Mesodermal cell (in vitro differentiated cells): ENCODE data around the gene MEI1.

Experiments
- H3K27ac ChIP-seq: 2 replicates; pipeline ENCODE4 v1.7.0; 2013; ENCODE audit warnings: mild to moderate bottlenecking, low read depth, low read length, moderate library complexity; ENCODE audit not compliant: severe bottlenecking
- H3K36me3 ChIP-seq: 2 replicates; pipeline ENCODE4 v1.7.1; 2013; ENCODE audit warnings: mild to moderate bottlenecking, low read length, moderate library complexity; ENCODE audit not compliant: control insufficient read depth, insufficient read depth
- H3K4me1 ChIP-seq: one replicate; pipeline ENCODE4 v1.7.1; 2013; ENCODE audit warnings: mild to moderate bottlenecking, low read length; ENCODE audit not compliant: insufficient read depth, control insufficient read depth, poor library complexity, severe bottlenecking
- H3K4me3 ChIP-seq: 2 replicates; pipeline ENCODE4 v1.7.0; 2013; ENCODE audit warnings: low read length, control low read depth, mild to moderate bottlenecking; ENCODE audit not compliant: insufficient read depth, poor library complexity, severe bottlenecking; ENCODE audit errors: extremely low read depth
- H3K9me3 ChIP-seq: 2 replicates; pipeline ENCODE4 v1.7.1; 2013; ENCODE audit warnings: mild to moderate bottlenecking, low read length, moderate library complexity; ENCODE audit not compliant: control insufficient read depth
- WGBS, 2 experiments: methylation state at CpG; one replicate each; pipeline ENCODE4 v1.1.5; 2013; ENCODE audit warnings: missing lambda C conversion rate in 2 of 2; ENCODE audit not compliant: insufficient coverage in 2 of 2; 5-methylcytosine and 5-hydroxymethylcytosine counted together

Gene MEI1

GRCh38 chr22:41805639-41806038, 106.3 kb downstream of the MEI1 start:
- no peaks in the 10 kb centered on the region for H3K4me1 ChIP-seq
- no peak overlapping the region for H3K27ac ChIP-seq
- H3K36me3 ChIP-seq = peaks cover 8% of the 10 kb centered on the region
- no peak overlapping the region for H3K4me3 ChIP-seq
- no peaks in the 10 kb centered on the region for H3K9me3 ChIP-seq

DNA sequence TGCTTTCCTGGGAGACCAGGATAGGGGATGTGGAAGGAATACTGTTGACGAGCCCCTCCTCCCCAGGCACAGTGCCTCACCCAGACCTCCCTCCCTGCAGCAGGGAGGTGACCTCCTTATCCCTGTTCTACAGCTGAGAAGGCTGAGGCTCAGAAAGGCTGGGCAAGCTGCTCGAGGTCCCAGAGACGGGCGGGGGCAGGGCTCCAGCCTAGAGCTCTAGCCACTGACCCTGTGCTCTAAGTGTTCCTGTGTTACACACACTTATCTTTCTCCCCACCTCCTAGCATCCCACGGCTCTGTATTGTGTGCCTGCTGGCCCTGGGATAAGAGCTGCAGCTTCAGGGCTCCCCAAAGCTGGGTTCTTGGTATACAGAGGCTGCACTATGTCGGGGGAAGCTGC, 109.1 kb downstream of the MEI1 start:
- H3K9me3 ChIP-seq = no peaks in the 10 kb centered on the region

GRCh38 chr22:41810022-41810421, 110.7 kb downstream of the MEI1 start:
- Histone ChIP-seq H3K36me3 (peaks cover 24% of the 10 kb centered on the region), H3K9me3 (no peaks in the 10 kb centered on the region), H3K27ac (no peak overlapping the region), H3K4me3 (no peak overlapping the region), H3K4me1 (no peaks in the 10 kb centered on the region)
- 99% methylated on average over 10 to 12 of the region's 12 CpGs for WGBS, 2 experiments

More for the DNA sequence above, 109.1 kb downstream of the MEI1 start:
- 94 to 100% methylated on average over 2 to 5 of the region's 6 CpGs for WGBS, 2 experiments
- Histone ChIP-seq H3K36me3 (peaks cover 25% of the 10 kb centered on the region), H3K4me3 (no peak overlapping the region), H3K4me1 (no peaks in the 10 kb centered on the region), H3K27ac (no peak overlapping the region)

GRCh38 chr22:41812805-41813545, 113.7 kb downstream of the MEI1 start:
- H3K36me3 ChIP-seq = peaks cover 30% of the 10 kb centered on the region
- H3K27ac ChIP-seq = no peak overlapping the region
- no peak overlapping the region for H3K4me3 ChIP-seq
- 97 to 98% methylated on average over 13 to 16 of the region's 16 CpGs for WGBS, 2 experiments
- no peaks in the 10 kb centered on the region for H3K4me1 ChIP-seq
- no peaks in the 10 kb centered on the region for H3K9me3 ChIP-seq

DNA sequence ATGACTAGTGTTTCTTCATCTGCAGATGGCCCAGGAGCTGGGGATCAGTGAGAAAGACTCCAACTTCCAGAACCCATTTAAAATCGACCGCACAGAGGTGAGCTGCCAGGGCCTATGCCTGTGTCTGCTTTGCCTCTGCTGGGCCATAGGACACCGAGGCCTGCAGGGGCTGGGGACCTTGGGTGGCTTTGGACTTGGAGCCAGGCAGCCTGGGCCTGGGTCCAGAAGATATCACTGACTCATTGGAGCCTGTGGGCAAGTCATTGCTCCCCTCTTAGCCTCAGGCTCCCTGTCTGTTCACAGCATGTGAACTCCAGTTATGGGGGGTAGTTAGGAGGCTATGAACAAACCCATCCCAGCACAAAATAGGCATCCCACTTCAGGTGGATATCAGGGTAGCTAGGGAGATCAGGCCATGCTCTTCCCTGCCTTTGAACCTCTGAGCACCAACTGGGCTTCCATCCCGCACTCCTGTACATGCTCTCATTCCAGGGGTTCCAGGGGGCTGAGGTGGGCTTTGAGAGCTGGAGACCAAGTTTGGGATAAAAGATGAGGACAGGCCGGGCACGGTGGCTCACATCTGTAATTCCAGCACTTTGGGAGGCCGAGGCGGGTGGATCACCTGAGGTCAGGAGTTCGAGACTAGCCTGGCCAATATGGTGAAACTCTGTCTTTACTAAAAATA, 114.6 kb downstream of the MEI1 start:
- peaks cover 30% of the 10 kb centered on the region for H3K36me3 ChIP-seq
- H3K9me3 ChIP-seq = no peaks in the 10 kb centered on the region
- 85 to 95% methylated on average over 8 to 9 of the region's 9 CpGs for WGBS, 2 experiments
- H3K4me3 ChIP-seq = no peak overlapping the region
- H3K27ac ChIP-seq = no peak overlapping the region
- no peaks in the 10 kb centered on the region for H3K4me1 ChIP-seq

DNA sequence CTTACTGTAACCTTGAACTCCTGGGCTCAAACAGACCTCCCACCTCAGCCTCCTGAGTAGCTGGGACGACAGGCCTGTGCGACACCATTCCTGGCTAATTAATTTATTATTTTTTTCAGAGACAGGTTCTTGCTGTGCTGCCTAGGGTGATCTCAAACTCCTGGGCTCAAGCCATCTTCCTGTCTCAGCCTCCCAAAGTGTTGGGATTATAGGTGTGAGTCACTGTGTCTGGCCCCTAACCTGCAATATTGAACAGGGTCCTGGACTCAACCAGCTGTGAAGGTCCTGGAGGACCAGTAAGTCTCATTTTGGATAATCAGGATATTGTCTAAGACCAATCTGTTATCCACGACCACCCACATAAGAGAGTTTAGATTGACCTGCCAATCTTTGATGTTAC, 116.4 kb downstream of the MEI1 start:
- WGBS, 2 experiments = 96% methylated on average over 3 of the region's 3 CpGs; no CpG with 5 or more reads in 1 of the 2 experiments
- H3K4me1 ChIP-seq = no peaks in the 10 kb centered on the region
- no peaks in the 10 kb centered on the region for H3K9me3 ChIP-seq
- no peak overlapping the region for H3K4me3 ChIP-seq
- H3K27ac ChIP-seq = no peak overlapping the region
- H3K36me3 ChIP-seq = peaks cover 26% of the 10 kb centered on the region

GRCh38 chr22:41816241-41816640, 116.9 kb downstream of the MEI1 start:
- Histone ChIP-seq H3K4me3 (no peak overlapping the region), H3K36me3 (peaks cover 22% of the 10 kb centered on the region), H3K9me3 (no peaks in the 10 kb centered on the region), H3K27ac (no peak overlapping the region), H3K4me1 (no peaks in the 10 kb centered on the region)
- 90 to 100% methylated on average over 1 of the region's 1 CpG for WGBS, 2 experiments

- 100% methylated on average over 2 of the region's 2 CpGs for WGBS, 2 experiments
- Histone ChIP-seq H3K36me3 (peaks cover 17% of the 10 kb centered on the region), H3K9me3 (no peaks in the 10 kb centered on the region), H3K27ac (no peak overlapping the region), H3K4me1 (peaks cover 4% of the 10 kb centered on the region), H3K4me3 (no peak overlapping the region)
These were observed 117.6 kb downstream of the MEI1 start for GRCh38 chr22:41816871-41817270.

DNA sequence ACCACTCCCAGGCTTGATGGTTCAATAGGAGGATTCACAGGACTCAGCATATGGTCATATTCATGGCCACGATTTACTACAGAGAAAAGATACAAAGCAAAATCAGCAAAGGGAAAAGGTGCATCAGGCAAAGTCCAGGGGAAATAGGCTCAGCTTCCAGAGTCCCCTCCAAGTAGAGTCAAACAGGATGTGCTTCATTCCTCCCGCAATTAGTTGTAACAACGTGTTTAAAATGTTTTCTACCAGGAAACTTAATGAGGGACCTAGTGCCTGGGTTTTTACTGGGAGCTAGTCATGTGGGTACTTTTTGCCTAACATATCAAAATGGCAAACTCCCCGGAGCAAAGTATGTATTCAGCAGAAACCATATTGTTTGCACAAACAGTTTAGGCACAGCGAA, 118.7 kb downstream of the MEI1 start:
- no peak overlapping the region for H3K4me3 ChIP-seq
- H3K27ac ChIP-seq = no peak overlapping the region
- H3K36me3 ChIP-seq = peaks cover 13% of the 10 kb centered on the region
- WGBS, 2 experiments = 92 to 98% methylated on average over 5 of the region's 5 CpGs
- H3K9me3 ChIP-seq = no peaks in the 10 kb centered on the region
- peaks cover 4% of the 10 kb centered on the region for H3K4me1 ChIP-seq

- Histone ChIP-seq H3K9me3 (no peaks in the 10 kb centered on the region), H3K36me3 (peaks cover 8% of the 10 kb centered on the region), H3K4me1 (peaks cover 4% of the 10 kb centered on the region), H3K4me3 (no peak overlapping the region), H3K27ac (no peak overlapping the region)
- WGBS, 2 experiments = 94 to 98% methylated on average over 6 of the region's 6 CpGs
These were observed 119.3 kb downstream of the MEI1 start for GRCh38 chr22:41818596-41818995.

GRCh38 chr22:41819257-41819656, 120.0 kb downstream of the MEI1 start:
- no peak overlapping the region for H3K27ac ChIP-seq
- peaks cover 6% of the 10 kb centered on the region for H3K36me3 ChIP-seq
- H3K4me1 ChIP-seq = peaks cover 4% of the 10 kb centered on the region
- no peak overlapping the region for H3K4me3 ChIP-seq
- H3K9me3 ChIP-seq = no peaks in the 10 kb centered on the region
- WGBS, 2 experiments = 97 to 100% methylated on average over 2 to 3 of the region's 4 CpGs
